K562 (cell line): ENCODE measurements around the gene SRCAP. TPM values are rescaled to one million over a fixed set of nuclear protein-coding genes. Genes with fewer than 3 reads are reported as not detected.

ENCODE experiments used
- ADNP ChIP-seq: fragments of 200-800 bp; sonication (Bioruptor generic); IDR thresholded peaks from 2 replicates; pipeline ENCODE4 v1.6.1; 2016; ENCODE audit warnings: missing genetic modification characterization, missing compliant biosample characterization
- HEY1 ChIP-seq: fragments of 250-450 bp; sonication (Bioruptor Pico); IDR thresholded peaks from 2 replicates; pipeline ENCODE4 v1.5.0; 2020; ENCODE audit warnings: mild to moderate bottlenecking, moderate library complexity, borderline replicate concordance
- HNRNPH1 ChIP-seq: fragments of 200-400 bp; formaldehyde crosslinking; optimal IDR thresholded peaks from 2 replicates; pipeline ENCODE3; 2017; ENCODE audit warnings: low read depth, mild to moderate bottlenecking, low read length, moderate library complexity
- KLF13 ChIP-seq: fragments of 450-650 bp; IDR thresholded peaks from 2 replicates; pipeline ENCODE4 v1.6.1; 2016; ENCODE audit warnings: missing genetic modification characterization, low read depth, mild to moderate bottlenecking, missing compliant biosample characterization, moderate library complexity, borderline replicate concordance
- MYNN ChIP-seq, 2 experiments: sonication (generic); formaldehyde crosslinking in 1 of 2; IDR thresholded peaks; 2 replicates each; pipeline versions ENCODE4 v1.5.0 to v1.6.1; 2016 to 2020; ENCODE audit warnings: antibody characterized with exemption in 1 of 2, missing genetic modification reagents in 1 of 2
- NCOA2 ChIP-seq, 2 experiments: fragments of 450-650 bp; IDR thresholded peaks; 2 replicates each; pipeline ENCODE4 v1.6.1; 2018; ENCODE audit warnings: mild to moderate bottlenecking in 2 of 2, moderate library complexity in 1 of 2; ENCODE audit not compliant: partially characterized antibody in 2 of 2
- SFPQ ChIP-seq: fragments of 200-400 bp; formaldehyde crosslinking; IDR thresholded peaks from 2 replicates; pipeline ENCODE4 v1.6.1; 2017; ENCODE audit warnings: mild to moderate bottlenecking, low read depth, low read length, moderate library complexity
- SMAD1 ChIP-seq: fragments of 150-350 bp; IDR thresholded peaks from 2 replicates; pipeline ENCODE4 v1.6.1; 2014; ENCODE audit warnings: low read length, low read depth; ENCODE audit not compliant: partially characterized antibody
- SMARCA5 ChIP-seq: fragments of 450-650 bp; IDR thresholded peaks from 2 replicates; pipeline ENCODE4 v1.6.1; 2016
- STAT6 ChIP-seq: sonication (generic); formaldehyde crosslinking; IDR thresholded peaks from 2 replicates; pipeline ENCODE4 v1.8.1; 2023; ENCODE audit warnings: mild to moderate bottlenecking, missing genetic modification reagents
- VEZF1 ChIP-seq: fragments of 200-800 bp; sonication (Bioruptor generic); IDR thresholded peaks from 2 replicates; pipeline ENCODE4 v1.6.1; 2017; ENCODE audit warnings: missing genetic modification characterization, missing compliant biosample characterization
- ZFP91 ChIP-seq: sonication (generic); formaldehyde crosslinking; IDR thresholded peaks from 2 replicates; pipeline ENCODE4 v1.8.0; 2022; ENCODE audit warnings: mild to moderate bottlenecking, missing genetic modification reagents
- ZNF133 ChIP-seq: fragments of 250-450 bp; sonication (Bioruptor Pico); IDR thresholded peaks from 2 replicates; pipeline ENCODE4 v1.4.0; 2020; ENCODE audit warnings: mild to moderate bottlenecking
- ZNF253 ChIP-seq: fragments of 250-450 bp; sonication (Bioruptor Pico); conservative IDR thresholded peaks from 2 replicates; pipeline ENCODE4 v1.6.1; 2021; ENCODE audit warnings: mild to moderate bottlenecking
- ZNF696 ChIP-seq: fragments of 250-450 bp; sonication (Bioruptor Pico); conservative IDR thresholded peaks from 2 replicates; pipeline ENCODE4 v1.4.0; 2020; ENCODE audit warnings: mild to moderate bottlenecking, moderate library complexity
- polyA plus RNA-seq, 8 experiments: library from polyadenylated mRNA; depleted of rRNA in 4 of 8; stranded (reverse) in 5 of 8; unstranded in 3 of 8; fragments of >200 nt; fragmentation: Nextera tagmentation in 2 of 8; fragmentation: Illumina TruSeq in 1 of 8; extraction: Ambion mirVana in 2 of 8; extraction: Trizol in 1 of 8; gene quantifications; 2 replicates each; pipeline versions ENCODE4 v1.2.1 to v1.2.3, GENCODE V29; 2011 to 2014; ENCODE audit warnings: inconsistent platforms in 1 of 8, missing spikeins in 1 of 8
- total RNA-seq, 7 experiments: library from RNA; depleted of rRNA in 6 of 7; stranded (reverse); fragments of >200 nt in 6 of 7; fragmentation: Illumina TruSeq in 2 of 7; extraction: Trizol in 2 of 7; gene quantifications; 2 replicates each; pipeline versions ENCODE4 v1.2.1 to v1.2.3, GENCODE V29; 2011 to 2021; ENCODE audit warnings: low replicate concordance in 1 of 7
- TF ChIP-seq, protein P1 (sequence below): fragments of 450-650 bp; IDR thresholded peaks from 2 replicates; pipeline ENCODE4 v1.6.1; 2016; ENCODE audit warnings: mild to moderate bottlenecking

Gene SRCAP
- total and polyA plus RNA-seq, 9 of the 15 experiments (the other 6 are each of a cell fraction or from before 2014, with no cell fraction given): 0.21 to 62.6 (median 5.8) TPM

DNA sequence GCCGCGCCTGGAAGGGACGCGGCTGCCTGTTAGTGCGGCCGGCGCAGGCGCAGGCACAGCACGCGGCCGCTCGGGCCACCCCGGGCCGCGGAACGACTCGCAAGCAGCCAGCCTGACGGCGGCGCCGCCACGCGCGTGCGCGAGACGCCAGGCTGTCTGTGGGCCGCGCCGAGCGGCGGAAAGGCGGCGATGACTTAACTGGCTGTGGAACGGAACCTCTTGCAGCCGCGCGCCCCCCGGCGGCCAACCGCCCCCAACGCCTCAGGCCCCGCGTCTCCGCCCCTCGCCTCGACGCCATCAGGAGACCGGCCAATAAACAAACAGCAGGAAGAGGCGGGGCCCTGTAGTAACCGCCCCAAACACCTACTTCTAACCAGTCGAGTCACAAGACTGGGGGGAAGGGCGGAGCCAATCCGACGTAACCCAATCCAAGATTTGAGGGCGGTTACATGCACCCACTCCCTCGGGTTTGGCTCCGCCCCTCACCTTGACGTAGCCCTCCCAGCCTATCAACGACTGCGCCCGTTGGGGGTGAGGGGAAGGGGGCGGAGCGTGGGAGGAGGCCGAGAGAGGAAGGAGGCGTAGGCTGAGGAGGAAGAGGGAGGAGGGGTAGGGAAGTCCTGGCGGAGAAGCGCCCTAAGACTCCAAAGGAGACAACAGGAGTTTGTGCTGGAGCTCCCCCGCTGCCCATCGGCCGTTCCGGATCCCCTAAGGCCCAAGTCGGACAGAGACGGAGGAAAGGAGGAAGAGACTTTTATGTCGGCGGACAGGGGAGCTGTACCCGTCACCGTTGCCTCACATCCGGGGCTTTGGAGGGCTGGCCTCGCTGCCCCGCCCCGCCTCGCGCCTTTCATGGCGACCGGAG is 40.9 kb upstream of the SRCAP start, which contains the start of gene FBRS (continued):
- TF ChIP-seq SMARCA5 (no peak), ZNF696 (CRISPR knock-in tag) (no peak), ZNF253 (CRISPR knock-in tag) (no peak), NCOA2 (IDR thresholded peaks at IDR 0.05; ENCODE audit: partially characterized antibody in 2 of 2) (no peak), HEY1 (CRISPR knock-in tag) (no peak), VEZF1 (CRISPR knock-in tag) (peak; percentile 85), ZNF133 (no peak), ZFP91 (CRISPR knock-in tag) (no peak), SMAD1 (peak; percentile 58), MYNN (IDR thresholded peaks at IDR 0.05) (peak; percentile 66; the same call in 1 of the 2 replicates), MYNN (CRISPR knock-in tag; IDR thresholded peaks at IDR 0.05) (no peak), SFPQ (no peak), STAT6 (CRISPR knock-in tag) (no peak; the same call in 1 of the 2 replicates), KLF13 (tag) (peak; percentile 74; the same call in 1 of the 2 replicates), HNRNPH1 (no peak), ADNP (no peak)
- TF ChIP-seq, protein P1, sequence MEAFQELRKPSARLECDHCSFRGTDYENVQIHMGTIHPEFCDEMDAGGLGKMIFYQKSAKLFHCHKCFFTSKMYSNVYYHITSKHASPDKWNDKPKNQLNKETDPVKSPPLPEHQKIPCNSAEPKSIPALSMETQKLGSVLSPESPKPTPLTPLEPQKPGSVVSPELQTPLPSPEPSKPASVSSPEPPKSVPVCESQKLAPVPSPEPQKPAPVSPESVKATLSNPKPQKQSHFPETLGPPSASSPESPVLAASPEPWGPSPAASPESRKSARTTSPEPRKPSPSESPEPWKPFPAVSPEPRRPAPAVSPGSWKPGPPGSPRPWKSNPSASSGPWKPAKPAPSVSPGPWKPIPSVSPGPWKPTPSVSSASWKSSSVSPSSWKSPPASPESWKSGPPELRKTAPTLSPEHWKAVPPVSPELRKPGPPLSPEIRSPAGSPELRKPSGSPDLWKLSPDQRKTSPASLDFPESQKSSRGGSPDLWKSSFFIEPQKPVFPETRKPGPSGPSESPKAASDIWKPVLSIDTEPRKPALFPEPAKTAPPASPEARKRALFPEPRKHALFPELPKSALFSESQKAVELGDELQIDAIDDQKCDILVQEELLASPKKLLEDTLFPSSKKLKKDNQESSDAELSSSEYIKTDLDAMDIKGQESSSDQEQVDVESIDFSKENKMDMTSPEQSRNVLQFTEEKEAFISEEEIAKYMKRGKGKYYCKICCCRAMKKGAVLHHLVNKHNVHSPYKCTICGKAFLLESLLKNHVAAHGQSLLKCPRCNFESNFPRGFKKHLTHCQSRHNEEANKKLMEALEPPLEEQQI: no peak
